Heart right ventricle (tissue), 16 donors: ENCODE results near the gene GPR179. TPM values are rescaled to one million over a fixed set of nuclear protein-coding genes. Genes with fewer than 3 reads are reported as not detected.

Source experiments
- ATAC-seq, 8 donors: fragments of 200-7000 bp; cut with Tn5 transposase; one replicate each; pipeline ENCODE4 v1.9.1; 2020; ENCODE audit warnings: mild to moderate bottlenecking in 8 of 8, moderate library complexity in 8 of 8, moderate number of reproducible peaks in 1 of 8
- DNase-seq, 2 donors: peaks; one replicate each; pipeline ENCODE4 v3.0.0-alpha.2; 2020
- H3K27ac ChIP-seq, 10 donors: fragments of 200-600 bp; sonication (generic) in 2 of 10; one replicate each; pipeline versions ENCODE4 v1.5.0 to v1.8.0; 2020 to 2022; ENCODE audit warnings: mild to moderate bottlenecking in 3 of 10
- H3K27me3 ChIP-seq, 7 donors: fragments of 200-600 bp; one replicate each; pipeline ENCODE4 v1.8.0; 2021 to 2022; ENCODE audit warnings: mild to moderate bottlenecking in 2 of 7
- H3K36me3 ChIP-seq, 9 donors: fragments of 200-600 bp; sonication (generic) in 1 of 9; one replicate each; pipeline versions ENCODE4 v1.5.0 to v1.8.0; 2020 to 2022; ENCODE audit warnings: mild to moderate bottlenecking in 2 of 9
- H3K4me1 ChIP-seq, 9 donors: fragments of 200-600 bp; sonication (generic) in 1 of 9; one replicate each; pipeline versions ENCODE4 v1.5.0 to v1.8.0; 2020 to 2022; ENCODE audit warnings: mild to moderate bottlenecking in 4 of 9
- H3K4me3 ChIP-seq, 10 donors: fragments of 200-600 bp; sonication (generic) in 2 of 10; one replicate each; pipeline versions ENCODE4 v1.5.0 to v1.8.0; 2020 to 2022; ENCODE audit warnings: mild to moderate bottlenecking in 7 of 10, moderate library complexity in 2 of 10
- H3K9me3 ChIP-seq, 11 donors: fragments of 200-600 bp in 10 of 11; sonication (generic) in 2 of 11; one replicate each; pipeline versions ENCODE4 v1.5.0 to v1.8.0; 2013 to 2022; ENCODE audit warnings: mild to moderate bottlenecking in 2 of 11, control low read depth in 1 of 11, moderate library complexity in 1 of 11
- WGBS, 2 donors: extraction: QIAGEN DNeasy Blood & Tissue Kit; methylation state at CpG; one replicate each; pipeline ENCODE4 v1.1.7; 2013; ENCODE audit warnings: inconsistent platforms in 1 of 2; 5-methylcytosine and 5-hydroxymethylcytosine counted together
- intact Hi-C, 10 donors: fragments of 100-400 bp; cut with DNase I; formaldehyde crosslinking; loops; one replicate each; pipeline versions ENCODE4 v1.11.1 to v1.14.2; 2022
- polyA plus RNA-seq, 2 donors: library from polyadenylated mRNA; stranded (reverse); fragments of 200-250 nt; gene quantifications; one replicate each; pipeline ENCODE4 v1.2.3, GENCODE V29; 2013
- total RNA-seq, 10 donors: library from RNA; stranded (reverse); fragmentation: NEBNext Ultra II Directional in 3 of 10; extraction: Animal tissue kit (Norgen Biotek cat#: 25700) in 3 of 10; gene quantifications; one replicate each; pipeline versions ENCODE4 v1.2.1 to v1.2.4, GENCODE V29; 2021 to 2023
- TF ChIP-seq, protein P1 (sequence below), 9 donors: fragments of 200-600 bp; sonication (generic) in 2 of 9; IDR thresholded peaks; one replicate each; pipeline versions ENCODE4 v1.5.0 to v1.8.0; 2021 to 2022; ENCODE audit warnings: antibody characterized with exemption in 9 of 9, mild to moderate bottlenecking in 5 of 9, moderate library complexity in 1 of 9
- donor health status: Arrhythmogenic right ventricular cardiomyopathy.
- donor health status: ischemic (EF 13 %, LVEDD 7.1; RV severe dilation, severe dysfunction).
- donor health status: healthy with polysubstance abuse.
- donor health status: DM: no; HTN: yes; CAD: no.
- donor health status: DM: no; HTN: no; CAD: no.
- donor health status: ischemic (EF 25% LVEDD 6.9; RV normal size, moderate dysfunction).
- donor health status: ischemic (EF 25% LVEDD 5.7; RV mildly dilated, moderate dysfunction).
- donor health status: healthy.
- donor health status: DM: yes; HTN: yes; CAD: no.
- donor health status: Ischemic cardiomyopathy.
- donor health status: ischemic (EF 35%, LVEDD 5.7; RV mildly dilated, moderate dysfunction).
- donor health status: nonischemic (EF 11% LVEDD 7.7; RV severe dilation, severe dysfunction).
- donor health status: DM: yes; HTN: yes; CAD: no.
- donor health status: PGD.
- donor health status: ischemic (EF 29% LVEDD 5.4; RV normal size, mild dysfunction).
- donor health status: nonischemic (EF 23%, LVEDD 6.1; RV moderate dilation, normal function).

GPR179 gene
- total and polyA plus RNA-seq, 12 donors, result under 0.01 to 0.22 (median 0.06) TPM; not detected in 2

DNA sequence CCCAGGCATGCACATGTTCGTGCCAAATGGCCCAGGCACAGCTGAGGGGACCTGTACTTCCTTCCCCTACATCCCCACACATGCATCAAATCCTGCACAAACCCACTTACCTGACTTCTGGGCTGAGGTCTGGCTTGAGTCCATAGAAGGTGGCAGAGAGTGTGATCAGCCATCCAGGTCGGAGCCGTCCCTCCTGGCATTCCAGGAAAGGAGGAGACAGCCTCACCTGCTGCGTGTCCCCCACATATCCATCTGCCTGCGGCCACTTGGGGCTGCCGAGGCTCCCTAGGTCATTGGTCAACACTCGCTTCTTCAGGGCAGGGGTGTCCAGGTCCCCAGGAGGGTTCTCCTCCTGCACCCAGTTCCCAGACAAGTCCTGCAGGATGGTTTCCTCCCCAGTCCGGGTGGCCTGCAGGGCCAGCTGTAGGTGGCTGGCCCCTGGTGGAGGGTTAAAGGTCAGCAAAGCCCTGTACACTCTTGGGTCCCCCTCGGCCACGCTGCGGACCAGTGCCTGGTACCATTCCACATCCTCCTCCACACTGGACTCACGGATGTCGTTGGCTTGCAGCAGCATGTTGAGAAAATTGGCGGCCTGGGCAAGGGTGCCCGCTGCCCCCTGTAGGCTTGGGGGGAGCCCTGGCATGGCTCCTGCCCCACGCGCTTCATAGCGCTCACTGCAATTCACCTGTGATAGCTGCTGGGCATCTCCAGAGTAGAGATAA, 709 bp downstream of the GPR179 start:
- Histone ChIP-seq H3K4me1 (peaks cover 0 to 11% (median 0%) of the 10 kb centered on the region in 9 donors), H3K9me3 (no peaks in the 10 kb centered on the region), H3K4me3 (no peak overlapping the region), H3K27ac (no peak overlapping the region), H3K27me3 (peaks cover 0 to 14% (median 0%) of the 10 kb centered on the region in 7 donors), H3K36me3 (no peaks in the 10 kb centered on the region)
- DNase-seq (no peak), ATAC-seq (no peak)
- intact Hi-C loops, result loop anchor here in 1 of 10 donors (5.0 kb wide), 1 partner anchor 74 kb away; no protein-coding TSS in a partner anchor
- 87 to 89% methylated on average over 18 of the region's 18 CpGs for WGBS, 2 donors
- TF ChIP-seq, protein P1, sequence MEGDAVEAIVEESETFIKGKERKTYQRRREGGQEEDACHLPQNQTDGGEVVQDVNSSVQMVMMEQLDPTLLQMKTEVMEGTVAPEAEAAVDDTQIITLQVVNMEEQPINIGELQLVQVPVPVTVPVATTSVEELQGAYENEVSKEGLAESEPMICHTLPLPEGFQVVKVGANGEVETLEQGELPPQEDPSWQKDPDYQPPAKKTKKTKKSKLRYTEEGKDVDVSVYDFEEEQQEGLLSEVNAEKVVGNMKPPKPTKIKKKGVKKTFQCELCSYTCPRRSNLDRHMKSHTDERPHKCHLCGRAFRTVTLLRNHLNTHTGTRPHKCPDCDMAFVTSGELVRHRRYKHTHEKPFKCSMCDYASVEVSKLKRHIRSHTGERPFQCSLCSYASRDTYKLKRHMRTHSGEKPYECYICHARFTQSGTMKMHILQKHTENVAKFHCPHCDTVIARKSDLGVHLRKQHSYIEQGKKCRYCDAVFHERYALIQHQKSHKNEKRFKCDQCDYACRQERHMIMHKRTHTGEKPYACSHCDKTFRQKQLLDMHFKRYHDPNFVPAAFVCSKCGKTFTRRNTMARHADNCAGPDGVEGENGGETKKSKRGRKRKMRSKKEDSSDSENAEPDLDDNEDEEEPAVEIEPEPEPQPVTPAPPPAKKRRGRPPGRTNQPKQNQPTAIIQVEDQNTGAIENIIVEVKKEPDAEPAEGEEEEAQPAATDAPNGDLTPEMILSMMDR (IDR thresholded peaks at IDR 0.05), result no peak

- 42 to 52% methylated on average over 5 of the region's 5 CpGs for WGBS, 2 donors
- Histone ChIP-seq H3K4me3 (no peak overlapping the region), H3K36me3 (no peaks in the 10 kb centered on the region), H3K27me3 (peaks cover 0 to 14% (median 0%) of the 10 kb centered on the region in 7 donors), H3K27ac (no peak overlapping the region), H3K9me3 (no peaks in the 10 kb centered on the region), H3K4me1 (peaks cover 0 to 11% (median 0%) of the 10 kb centered on the region in 9 donors)
- ATAC-seq (peak; percentile 58 to 88 (median 80)), DNase-seq (peak; percentile 40 to 72)
- intact Hi-C loops, result loop anchor here in 1 of 10 donors (5.0 kb wide), 1 partner anchor 76 kb away; no protein-coding TSS in a partner anchor
- TF ChIP-seq, protein P1 (IDR thresholded peaks at IDR 0.05), result no peak
Observed at GRCh38 chr17:38341035-38341721, 2.6 kb downstream of the GPR179 start.

- ATAC-seq, result no peak
- Histone ChIP-seq H3K27ac (no peak overlapping the region), H3K4me1 (peaks cover 0 to 11% (median 0%) of the 10 kb centered on the region in 9 donors), H3K9me3 (no peaks in the 10 kb centered on the region), H3K4me3 (no peak overlapping the region), H3K36me3 (no peaks in the 10 kb centered on the region), H3K27me3 (peaks cover 0 to 6% (median 0%) of the 10 kb centered on the region in 7 donors)
- TF ChIP-seq, protein P1 (IDR thresholded peaks at IDR 0.05), result no peak
- DNase-seq, result no peak
- intact Hi-C loops, result loop anchor here in 1 of 10 donors (5.0 kb wide), 1 partner anchor 77 kb away; no protein-coding TSS in a partner anchor
Observed at GRCh38 chr17:38339891-38340290, 3.9 kb downstream of the GPR179 start.

- WGBS, 2 donors, result 94 to 97% methylated on average over 4 of the region's 4 CpGs
- no peak overlapping the region for H3K27ac ChIP-seq
- H3K27me3 ChIP-seq, result peaks cover 0 to 14% (median 10%) of the 10 kb centered on the region in 7 donors
- no peaks in the 10 kb centered on the region for H3K36me3 ChIP-seq
- H3K9me3 ChIP-seq, result no peaks in the 10 kb centered on the region
- H3K4me3 ChIP-seq, result no peak overlapping the region
- TF ChIP-seq, protein P1 (IDR thresholded peaks at IDR 0.05), result no peak
- peaks cover 0 to 11% (median 0%) of the 10 kb centered on the region in 9 donors for H3K4me1 ChIP-seq
- DNase-seq (no peak), ATAC-seq (no peak)
- intact Hi-C loops, result no loop called here
Observed at GRCh38 chr17:38338535-38338934, 5.2 kb downstream of the GPR179 start.
